C4-2B (cell line): ENCODE measurements around the gene MMS19.

Source experiments
- CTCF ChIP-seq: fragments of 450-650 bp; conservative IDR thresholded peaks from 2 replicates; pipeline ENCODE4 v1.5.1; 2017; ENCODE audit warnings: mild to moderate bottlenecking
- ZFX ChIP-seq: fragments of 450-650 bp; IDR thresholded peaks from 2 replicates; pipeline ENCODE4 v1.6.1; 2017

- TF ChIP-seq CTCF: no peak
- no peak for TF ChIP-seq ZFX
Observed at GRCh38 chr10:97517778-97518300, 19.6 kb upstream of the MMS19 start.
